Activated naive CD8-positive, alpha-beta T cell treated with anti-CD3 and anti-CD28 coated beads, Interleukin-2, amount 50 U/mL, for 24 hours (primary cell): Measurements from ENCODE around the gene COQ3.

Experiments
- ATAC-seq: fragments of 150-1000 bp; cut with Tn5 transposase; one replicate; pipeline ENCODE4 v1.10.0; 2021
- DNase-seq: peaks from one replicate; pipeline ENCODE4 v3.0.0; 2021
- H3K27ac Mint-ChIP-seq: one replicate; pipeline ENCODE4 v1.8.0; 2021; ENCODE audit warnings: mild to moderate bottlenecking, mixed read lengths
- H3K27me3 Mint-ChIP-seq: one replicate; pipeline ENCODE4 v1.8.0; 2021; ENCODE audit warnings: mixed read lengths
- H3K36me3 Mint-ChIP-seq: one replicate; pipeline ENCODE4 v1.8.0; 2021; ENCODE audit warnings: low read depth, mixed read lengths
- H3K4me1 Mint-ChIP-seq: one replicate; pipeline ENCODE4 v1.8.0; 2021; ENCODE audit warnings: mixed read lengths
- H3K4me3 Mint-ChIP-seq: one replicate; pipeline ENCODE4 v1.8.0; 2021; ENCODE audit warnings: mild to moderate bottlenecking, moderate library complexity, mixed read lengths
- H3K9me3 Mint-ChIP-seq: one replicate; pipeline ENCODE4 v1.8.0; 2021; ENCODE audit warnings: mixed read lengths

The COQ3 gene

GRCh38 chr6:99412065-99412464, 18.1 kb upstream of the COQ3 start:
- peak overlapping the region; percentile 78 for H3K27ac Mint-ChIP-seq
- H3K27me3 Mint-ChIP-seq: no peaks in the 10 kb centered on the region
- H3K4me3 Mint-ChIP-seq: no peak overlapping the region
- DNase-seq (no peak), ATAC-seq (no peak)
- peaks cover 38% of the 10 kb centered on the region for H3K4me1 Mint-ChIP-seq
- no peaks in the 10 kb centered on the region for H3K9me3 Mint-ChIP-seq
- peaks cover 49% of the 10 kb centered on the region for H3K36me3 Mint-ChIP-seq

- H3K4me3 Mint-ChIP-seq: no peak overlapping the region
Measured at GRCh38 chr6:99409672-99410071, 15.7 kb upstream of the COQ3 start.

GRCh38 chr6:99407076-99407475, 13.1 kb upstream of the COQ3 start:
- Mint-ChIP-seq H3K9me3 (no peaks in the 10 kb centered on the region), H3K4me3 (no peak overlapping the region), H3K27ac (no peak overlapping the region), H3K4me1 (peaks cover 8% of the 10 kb centered on the region), H3K27me3 (no peaks in the 10 kb centered on the region), H3K36me3 (peaks cover 61% of the 10 kb centered on the region)
- ATAC-seq: no peak
- DNase-seq: no peak

More at GRCh38 chr6:99409672-99410071, 15.7 kb upstream of the COQ3 start:
- peaks cover 57% of the 10 kb centered on the region for H3K36me3 Mint-ChIP-seq
- no peak overlapping the region for H3K27ac Mint-ChIP-seq
- ATAC-seq (no peak), DNase-seq (no peak)
- peaks cover 20% of the 10 kb centered on the region for H3K4me1 Mint-ChIP-seq
- H3K9me3 Mint-ChIP-seq: no peaks in the 10 kb centered on the region
- H3K27me3 Mint-ChIP-seq: no peaks in the 10 kb centered on the region

- H3K4me3 Mint-ChIP-seq: no peak overlapping the region
- H3K36me3 Mint-ChIP-seq: peaks cover 55% of the 10 kb centered on the region
- H3K27ac Mint-ChIP-seq: no peak overlapping the region
- no peaks in the 10 kb centered on the region for H3K27me3 Mint-ChIP-seq
- no peaks in the 10 kb centered on the region for H3K4me1 Mint-ChIP-seq
- no peak for DNase-seq
- H3K9me3 Mint-ChIP-seq: no peaks in the 10 kb centered on the region
- no peak for ATAC-seq
Measured at GRCh38 chr6:99402448-99402847, 8.5 kb upstream of the COQ3 start.

GRCh38 chr6:99397287-99397686, 3.3 kb upstream of the COQ3 start:
- Mint-ChIP-seq H3K4me1 (peaks cover 14% of the 10 kb centered on the region), H3K9me3 (no peaks in the 10 kb centered on the region), H3K4me3 (no peak overlapping the region), H3K27ac (no peak overlapping the region), H3K27me3 (no peaks in the 10 kb centered on the region), H3K36me3 (peaks cover 27% of the 10 kb centered on the region)
- DNase-seq (no peak), ATAC-seq (no peak)

GRCh38 chr6:99393366-99393697, 663 bp downstream of the COQ3 start:
- H3K27ac Mint-ChIP-seq: peak overlapping the region; percentile 94
- no peaks in the 10 kb centered on the region for H3K9me3 Mint-ChIP-seq
- DNase-seq (no peak), ATAC-seq (peak; percentile 11)
- H3K4me1 Mint-ChIP-seq: peaks cover 16% of the 10 kb centered on the region
- H3K4me3 Mint-ChIP-seq: peak overlapping the region; percentile 93
- no peaks in the 10 kb centered on the region for H3K27me3 Mint-ChIP-seq
- peaks cover 4% of the 10 kb centered on the region for H3K36me3 Mint-ChIP-seq

- Mint-ChIP-seq H3K27me3 (no peaks in the 10 kb centered on the region), H3K9me3 (no peaks in the 10 kb centered on the region), H3K27ac (no peak overlapping the region), H3K4me1 (peaks cover 16% of the 10 kb centered on the region), H3K36me3 (no peaks in the 10 kb centered on the region), H3K4me3 (no peak overlapping the region)
- ATAC-seq: no peak
- no peak for DNase-seq
Measured at GRCh38 chr6:99390896-99391295, 3.1 kb downstream of the COQ3 start.

GRCh38 chr6:99384507-99384906, 9.5 kb downstream of the COQ3 start:
- no peaks in the 10 kb centered on the region for H3K4me1 Mint-ChIP-seq
- H3K27me3 Mint-ChIP-seq: no peaks in the 10 kb centered on the region
- no peak overlapping the region for H3K4me3 Mint-ChIP-seq
- no peak for DNase-seq
- ATAC-seq: no peak
- no peaks in the 10 kb centered on the region for H3K36me3 Mint-ChIP-seq
- no peaks in the 10 kb centered on the region for H3K9me3 Mint-ChIP-seq
- no peak overlapping the region for H3K27ac Mint-ChIP-seq

- no peaks in the 10 kb centered on the region for H3K36me3 Mint-ChIP-seq
- no peak overlapping the region for H3K27ac Mint-ChIP-seq
- H3K27me3 Mint-ChIP-seq: no peaks in the 10 kb centered on the region
- no peak overlapping the region for H3K4me3 Mint-ChIP-seq
- DNase-seq (no peak), ATAC-seq (no peak)
- H3K4me1 Mint-ChIP-seq: peaks cover 2% of the 10 kb centered on the region
- no peaks in the 10 kb centered on the region for H3K9me3 Mint-ChIP-seq
Measured at GRCh38 chr6:99378636-99379035, 15.4 kb downstream of the COQ3 start.

- Mint-ChIP-seq H3K4me3 (no peak overlapping the region), H3K36me3 (no peaks in the 10 kb centered on the region), H3K4me1 (no peaks in the 10 kb centered on the region), H3K9me3 (no peaks in the 10 kb centered on the region), H3K27ac (no peak overlapping the region), H3K27me3 (no peaks in the 10 kb centered on the region)
- no peak for ATAC-seq
- no peak for DNase-seq
Measured at GRCh38 chr6:99369533-99369932, 24.5 kb downstream of the COQ3 start.

- ATAC-seq: no peak
- Mint-ChIP-seq H3K9me3 (no peaks in the 10 kb centered on the region), H3K4me3 (no peak overlapping the region), H3K27me3 (peaks cover 4% of the 10 kb centered on the region), H3K36me3 (no peaks in the 10 kb centered on the region), H3K4me1 (peaks cover 16% of the 10 kb centered on the region), H3K27ac (no peak overlapping the region)
- no peak for DNase-seq
Measured at GRCh38 chr6:99366852-99367251, 27.1 kb downstream of the COQ3 start.

GRCh38 chr6:99364026-99364425, 30.0 kb downstream of the COQ3 start:
- H3K27me3 Mint-ChIP-seq: peaks cover 24% of the 10 kb centered on the region
- H3K4me3 Mint-ChIP-seq: no peak overlapping the region
- ATAC-seq: no peak
- no peaks in the 10 kb centered on the region for H3K9me3 Mint-ChIP-seq
- no peaks in the 10 kb centered on the region for H3K36me3 Mint-ChIP-seq
- peaks cover 19% of the 10 kb centered on the region for H3K4me1 Mint-ChIP-seq
- H3K27ac Mint-ChIP-seq: no peak overlapping the region
- no peak for DNase-seq

GRCh38 chr6:99362678-99363268, 31.2 kb downstream of the COQ3 start:
- Mint-ChIP-seq H3K4me3 (no peak overlapping the region), H3K36me3 (no peaks in the 10 kb centered on the region), H3K27ac (peak overlapping the region; percentile 75), H3K9me3 (no peaks in the 10 kb centered on the region), H3K27me3 (peaks cover 24% of the 10 kb centered on the region), H3K4me1 (peaks cover 19% of the 10 kb centered on the region)
- no peak for DNase-seq
- ATAC-seq: peak; percentile 90

GRCh38 chr6:99359800-99360199, 34.2 kb downstream of the COQ3 start:
- ATAC-seq (no peak), DNase-seq (no peak)
- Mint-ChIP-seq H3K4me3 (no peak overlapping the region), H3K9me3 (no peaks in the 10 kb centered on the region), H3K36me3 (no peaks in the 10 kb centered on the region), H3K27me3 (peaks cover 42% of the 10 kb centered on the region), H3K27ac (no peak overlapping the region), H3K4me1 (peaks cover 19% of the 10 kb centered on the region)

GRCh38 chr6:99356641-99357040, 37.4 kb downstream of the COQ3 start:
- Mint-ChIP-seq H3K27me3 (peaks cover 58% of the 10 kb centered on the region), H3K27ac (no peak overlapping the region), H3K4me1 (peaks cover 1% of the 10 kb centered on the region), H3K4me3 (no peak overlapping the region), H3K36me3 (no peaks in the 10 kb centered on the region), H3K9me3 (no peaks in the 10 kb centered on the region)
- DNase-seq (no peak), ATAC-seq (no peak)

- H3K4me1 Mint-ChIP-seq: peaks cover 3% of the 10 kb centered on the region
- H3K9me3 Mint-ChIP-seq: no peaks in the 10 kb centered on the region
- DNase-seq: no peak
- no peak overlapping the region for H3K4me3 Mint-ChIP-seq
- no peak for ATAC-seq
- H3K27me3 Mint-ChIP-seq: peaks cover 63% of the 10 kb centered on the region
- H3K36me3 Mint-ChIP-seq: no peaks in the 10 kb centered on the region
- H3K27ac Mint-ChIP-seq: no peak overlapping the region
Measured at GRCh38 chr6:99354983-99355382, 39.0 kb downstream of the COQ3 start.
